Measurements from ENCODE around the gene HIVEP1.
A peak's percentile ranks its signal among the peaks of the same experiment; 100 is the strongest.

Gene HIVEP1

GRCh38 chr6:11975353-11975977, 36.6 kb upstream of the HIVEP1 start:
- peak; percentile 66 for DNase-seq (ENCODE audit: low spot score)
- in situ Hi-C loops (cut with MboI; ENCODE audit: low pct_unique_long_range_greater_than_20kb, low sequenced_read_pairs, unreplicated experiment): no loop called here
- TF ChIP-seq, protein P1, sequence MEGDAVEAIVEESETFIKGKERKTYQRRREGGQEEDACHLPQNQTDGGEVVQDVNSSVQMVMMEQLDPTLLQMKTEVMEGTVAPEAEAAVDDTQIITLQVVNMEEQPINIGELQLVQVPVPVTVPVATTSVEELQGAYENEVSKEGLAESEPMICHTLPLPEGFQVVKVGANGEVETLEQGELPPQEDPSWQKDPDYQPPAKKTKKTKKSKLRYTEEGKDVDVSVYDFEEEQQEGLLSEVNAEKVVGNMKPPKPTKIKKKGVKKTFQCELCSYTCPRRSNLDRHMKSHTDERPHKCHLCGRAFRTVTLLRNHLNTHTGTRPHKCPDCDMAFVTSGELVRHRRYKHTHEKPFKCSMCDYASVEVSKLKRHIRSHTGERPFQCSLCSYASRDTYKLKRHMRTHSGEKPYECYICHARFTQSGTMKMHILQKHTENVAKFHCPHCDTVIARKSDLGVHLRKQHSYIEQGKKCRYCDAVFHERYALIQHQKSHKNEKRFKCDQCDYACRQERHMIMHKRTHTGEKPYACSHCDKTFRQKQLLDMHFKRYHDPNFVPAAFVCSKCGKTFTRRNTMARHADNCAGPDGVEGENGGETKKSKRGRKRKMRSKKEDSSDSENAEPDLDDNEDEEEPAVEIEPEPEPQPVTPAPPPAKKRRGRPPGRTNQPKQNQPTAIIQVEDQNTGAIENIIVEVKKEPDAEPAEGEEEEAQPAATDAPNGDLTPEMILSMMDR (IDR thresholded peaks at IDR 0.05; ENCODE audit: extremely low read depth, insufficient read depth, missing control alignments): no peak

GRCh38 chr6:11976489-11976888, 35.6 kb upstream of the HIVEP1 start:
- DNase-seq (ENCODE audit: low spot score): no peak
- TF ChIP-seq, protein P1 (IDR thresholded peaks at IDR 0.05; ENCODE audit: extremely low read depth, insufficient read depth, missing control alignments): no peak
- in situ Hi-C loops (cut with MboI; ENCODE audit: low pct_unique_long_range_greater_than_20kb, low sequenced_read_pairs, unreplicated experiment): no loop called here

DNA sequence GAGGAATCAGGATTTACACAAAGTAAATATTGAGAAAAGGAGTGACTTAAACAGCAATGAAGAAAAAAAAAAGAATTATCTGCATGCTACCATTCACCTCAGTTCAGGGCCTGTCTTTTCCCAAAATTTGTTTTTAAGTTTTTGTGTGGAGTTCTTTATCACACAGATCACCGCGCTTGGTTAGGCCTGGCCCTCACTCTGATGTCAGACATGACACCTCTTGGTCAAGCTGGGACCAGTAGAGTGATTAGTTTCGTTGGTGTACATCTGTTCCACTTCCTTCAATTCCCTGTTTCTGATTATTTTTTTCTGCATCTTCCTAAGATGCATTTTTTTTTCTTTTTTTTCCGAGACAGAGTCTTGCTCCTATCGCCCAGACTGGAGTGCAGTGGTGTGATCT, 34.9 kb upstream of the HIVEP1 start:
- no peak for DNase-seq (ENCODE audit: low spot score)
- TF ChIP-seq, protein P1 (IDR thresholded peaks at IDR 0.05; ENCODE audit: extremely low read depth, insufficient read depth, missing control alignments): no peak
- in situ Hi-C loops (cut with MboI; ENCODE audit: low pct_unique_long_range_greater_than_20kb, low sequenced_read_pairs, unreplicated experiment): no loop called here

DNA sequence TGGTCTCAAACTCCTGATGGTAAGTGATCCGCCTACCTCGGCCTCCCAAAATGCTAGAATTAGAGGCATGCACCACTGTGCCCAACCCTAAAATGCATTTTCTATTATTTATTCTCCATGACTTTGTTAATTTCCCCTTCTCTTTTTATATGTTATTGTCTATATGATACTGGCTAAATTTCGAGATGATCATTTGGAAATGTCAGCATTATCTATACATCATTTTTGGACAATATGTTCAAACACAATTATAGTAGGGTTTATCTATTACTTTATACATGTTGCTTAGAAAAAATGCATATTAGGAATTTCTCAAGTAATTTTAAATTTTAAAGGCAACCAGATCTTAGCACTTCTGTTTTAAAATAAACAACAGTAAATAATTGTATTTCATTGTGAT, 34.4 kb upstream of the HIVEP1 start:
- DNase-seq (ENCODE audit: low spot score): no peak
- in situ Hi-C loops (cut with MboI; ENCODE audit: low pct_unique_long_range_greater_than_20kb, low sequenced_read_pairs, unreplicated experiment): no loop called here
- TF ChIP-seq, protein P1 (IDR thresholded peaks at IDR 0.05; ENCODE audit: extremely low read depth, insufficient read depth, missing control alignments): no peak

DNA sequence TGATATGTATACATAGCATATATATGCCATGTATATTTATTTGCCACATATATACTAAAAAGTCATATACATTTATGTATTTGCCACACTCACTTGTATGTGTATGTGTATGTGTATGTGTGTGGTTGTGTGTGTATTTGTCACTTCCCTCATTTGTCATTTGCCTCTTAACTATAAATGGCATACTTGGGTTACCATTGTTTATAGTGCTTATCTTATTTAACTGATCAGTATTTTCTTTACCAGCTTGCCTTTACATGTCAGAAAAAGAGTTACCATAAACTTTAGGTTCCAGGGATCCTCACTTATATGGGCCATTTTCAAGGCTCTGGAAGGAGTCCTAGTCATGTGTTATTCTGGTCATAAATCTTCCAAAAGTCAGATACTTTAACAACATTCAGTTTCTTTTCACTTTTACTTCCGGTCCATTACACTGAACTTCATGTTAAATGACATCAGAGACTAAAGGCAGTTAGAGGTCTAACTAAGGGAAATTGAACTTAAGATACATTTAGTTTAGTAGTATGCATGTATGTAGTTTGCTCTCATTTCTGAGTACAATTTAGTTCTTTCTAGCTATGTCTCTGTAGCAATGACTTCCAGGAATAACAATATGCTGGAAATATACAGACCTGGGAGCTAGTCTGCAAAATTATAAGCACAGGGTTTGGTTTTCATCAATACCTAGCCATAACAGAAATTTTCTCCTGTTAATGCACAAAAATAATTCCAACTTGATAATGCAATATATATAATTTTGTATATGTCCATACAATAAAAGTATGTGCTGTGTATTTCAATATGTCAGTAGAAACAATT, 33.7 kb upstream of the HIVEP1 start:
- in situ Hi-C loops (cut with MboI; ENCODE audit: low pct_unique_long_range_greater_than_20kb, low sequenced_read_pairs, unreplicated experiment): no loop called here
- TF ChIP-seq, protein P1 (IDR thresholded peaks at IDR 0.05; ENCODE audit: extremely low read depth, insufficient read depth, missing control alignments): no peak
- DNase-seq (ENCODE audit: low spot score): peak; percentile 31

GRCh38 chr6:11979866-11980265, 32.2 kb upstream of the HIVEP1 start:
- TF ChIP-seq, protein P1 (IDR thresholded peaks at IDR 0.05; ENCODE audit: extremely low read depth, insufficient read depth, missing control alignments): no peak
- in situ Hi-C loops (cut with MboI; ENCODE audit: low pct_unique_long_range_greater_than_20kb, low sequenced_read_pairs, unreplicated experiment): no loop called here
- no peak for DNase-seq (ENCODE audit: low spot score)

All from GM13977 (cell line).